Sigmoid colon (tissue), 7 donors: ENCODE data around the gene HAL. TPM values are rescaled to one million over a fixed set of nuclear protein-coding genes. Genes with fewer than 3 reads are reported as not detected.
A peak's percentile ranks its signal among the peaks of the same experiment; 100 is the strongest.

ENCODE experiments used
- DNase-seq: peaks from one replicate; pipeline ENCODE4 v3.0.0-alpha.2; 2019
- H3K27ac ChIP-seq, 4 donors: fragments of 200-600 bp; sonication (generic); one replicate each; pipeline ENCODE4 v1.5.1; 2016 to 2019; ENCODE audit warnings: mild to moderate bottlenecking in 1 of 4
- H3K27me3 ChIP-seq, 3 donors: fragments of 200-600 bp; sonication (generic); one replicate each; pipeline ENCODE4 v1.5.1; 2019; ENCODE audit warnings: mild to moderate bottlenecking in 1 of 3
- H3K36me3 ChIP-seq, 4 donors: fragments of 200-600 bp; sonication (generic); one replicate each; pipeline ENCODE4 v1.5.1; 2016 to 2019
- H3K4me1 ChIP-seq, 4 donors: fragments of 200-600 bp; sonication (generic); one replicate each; pipeline ENCODE4 v1.5.1; 2017 to 2019
- H3K4me3 ChIP-seq, 4 donors: fragments of 200-600 bp; sonication (generic); one replicate each; pipeline ENCODE4 v1.5.1; 2017 to 2019; ENCODE audit warnings: mild to moderate bottlenecking in 2 of 4, moderate library complexity in 1 of 4
- H3K9me3 ChIP-seq, 4 donors: fragments of 200-600 bp in 3 of 4; sonication (generic) in 3 of 4; one replicate each; pipeline versions ENCODE4 v1.5.1 to v1.6.1; 2013 to 2019
- EP300 ChIP-seq, 4 donors: sonication (generic); formaldehyde crosslinking; IDR thresholded peaks; one replicate each; pipeline ENCODE4 v1.6.1; 2017; ENCODE audit warnings: antibody characterized with exemption in 4 of 4
- POLR2A ChIP-seq, 2 donors: fragments of 450-650 bp; IDR thresholded peaks; one replicate each; pipeline ENCODE4 v1.6.1; 2016; ENCODE audit warnings: antibody characterized with exemption in 2 of 2, mild to moderate bottlenecking in 2 of 2, moderate library complexity in 2 of 2
- POLR2AphosphoS5 ChIP-seq, 4 donors: sonication (generic); formaldehyde crosslinking; IDR thresholded peaks; one replicate each; pipeline ENCODE4 v1.6.1; 2017; ENCODE audit warnings: antibody characterized with exemption in 4 of 4
- WGBS, 2 donors: extraction: QIAGEN DNeasy Blood & Tissue Kit; methylation state at CpG; one replicate each; pipeline ENCODE4 v1.1.7; 2013; 5-methylcytosine and 5-hydroxymethylcytosine counted together
- intact Hi-C: fragments of 100-400 bp; cut with DNase I; formaldehyde crosslinking; loops from one replicate; pipeline ENCODE4 v1.15.1; 2023
- polyA plus RNA-seq, 3 donors: library from polyadenylated mRNA; stranded (reverse); fragments of 200-250 nt; gene quantifications; one replicate each; pipeline ENCODE4 v1.2.3, GENCODE V29; 2013
- total RNA-seq, 4 donors: library from RNA; depleted of rRNA; stranded (reverse); fragments of >200 nt; gene quantifications; one replicate each; pipeline ENCODE4 v1.1.0, GENCODE V29; 2016
- TF ChIP-seq, protein P1 (sequence below), 4 experiments: fragments of 450-650 bp in 3 of 4; fragments of 200-600 bp in 1 of 4; IDR thresholded peaks; one replicate each; pipeline ENCODE4 v1.5.1; 2016 to 2019; ENCODE audit warnings: antibody characterized with exemption in 4 of 4, mild to moderate bottlenecking in 3 of 4, moderate library complexity in 2 of 4
- donor health status: healthy with polysubstance abuse.
- donor health status: Bipolar disorder and iron deficiency.
- donor health status: healthy.

HAL gene
- total and polyA plus RNA-seq, 7 donors, result under 0.01 to 0.46 (median 0.26) TPM; not detected in 3

DNA sequence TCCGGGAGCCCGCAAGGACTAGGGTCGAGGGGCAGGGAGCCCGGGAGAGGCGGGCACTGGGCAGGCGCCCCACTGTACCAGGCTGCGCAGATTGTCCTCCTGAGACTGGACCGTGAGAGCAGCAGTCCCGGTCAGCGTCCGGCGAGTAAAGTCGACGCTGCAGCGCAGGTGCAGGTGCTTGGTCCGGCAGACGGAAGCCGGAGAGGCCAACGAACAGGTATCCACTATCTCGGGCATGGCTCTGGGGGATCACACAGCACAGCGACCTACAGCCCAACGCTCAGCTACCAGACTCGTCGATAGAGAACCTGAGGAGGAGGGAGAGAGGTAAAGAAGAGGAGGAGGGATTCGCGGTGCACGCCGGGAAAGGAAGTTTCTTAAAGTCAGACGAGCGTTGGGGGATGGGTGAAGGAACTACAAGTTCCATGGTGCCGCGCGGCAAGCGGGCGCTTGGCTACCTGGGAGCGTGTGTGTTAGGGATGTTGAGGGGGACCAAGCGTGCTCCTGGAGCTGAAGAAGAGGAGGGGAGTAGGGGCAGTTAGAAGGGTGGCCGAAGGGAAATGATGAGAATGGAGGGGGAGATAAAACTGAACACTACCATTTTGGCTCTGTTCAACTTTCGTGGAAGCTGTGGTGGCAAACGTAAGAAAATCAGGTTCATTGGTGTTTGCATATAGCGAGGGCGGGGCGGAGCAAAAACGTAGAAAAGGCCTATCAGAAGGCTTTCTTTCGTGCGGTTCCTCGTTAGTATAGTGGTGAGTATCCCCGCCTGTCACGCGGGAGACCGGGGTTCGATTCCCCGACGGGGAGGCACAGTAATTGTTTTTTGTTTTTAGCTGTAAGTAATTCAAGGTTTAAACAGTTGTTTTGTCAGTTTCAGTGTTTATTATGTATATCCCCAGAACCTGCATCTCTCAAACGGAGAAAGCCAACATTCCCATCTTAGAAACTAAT is 39.4 kb upstream of the HAL start, which contains the start of gene LTA4H:
Gene LTA4H (minus strand): TSS at position 305 of the 954 bp plus-strand sequence. CDS start 68 bp downstream, at position 237.
- Histone ChIP-seq H3K36me3 (no peaks in the 10 kb centered on the region), H3K9me3 (no peaks in the 10 kb centered on the region), H3K4me1 (peaks cover 3 to 25% (median 19%) of the 10 kb centered on the region in 4 donors), H3K27me3 (no peaks in the 10 kb centered on the region), H3K27ac (peak within 1 kb of the TSS; percentile 84 to 93 (median 88)), H3K4me3 (peak within 1 kb of the TSS; percentile 68 to 95 (median 85))
- TF ChIP-seq POLR2A (IDR thresholded peaks at IDR 0.05) (peak; percentile 54 to 81), POLR2AphosphoS5 (IDR thresholded peaks at IDR 0.05) (peak; percentile 84 to 94 (median 87))
- TF ChIP-seq, protein P1, sequence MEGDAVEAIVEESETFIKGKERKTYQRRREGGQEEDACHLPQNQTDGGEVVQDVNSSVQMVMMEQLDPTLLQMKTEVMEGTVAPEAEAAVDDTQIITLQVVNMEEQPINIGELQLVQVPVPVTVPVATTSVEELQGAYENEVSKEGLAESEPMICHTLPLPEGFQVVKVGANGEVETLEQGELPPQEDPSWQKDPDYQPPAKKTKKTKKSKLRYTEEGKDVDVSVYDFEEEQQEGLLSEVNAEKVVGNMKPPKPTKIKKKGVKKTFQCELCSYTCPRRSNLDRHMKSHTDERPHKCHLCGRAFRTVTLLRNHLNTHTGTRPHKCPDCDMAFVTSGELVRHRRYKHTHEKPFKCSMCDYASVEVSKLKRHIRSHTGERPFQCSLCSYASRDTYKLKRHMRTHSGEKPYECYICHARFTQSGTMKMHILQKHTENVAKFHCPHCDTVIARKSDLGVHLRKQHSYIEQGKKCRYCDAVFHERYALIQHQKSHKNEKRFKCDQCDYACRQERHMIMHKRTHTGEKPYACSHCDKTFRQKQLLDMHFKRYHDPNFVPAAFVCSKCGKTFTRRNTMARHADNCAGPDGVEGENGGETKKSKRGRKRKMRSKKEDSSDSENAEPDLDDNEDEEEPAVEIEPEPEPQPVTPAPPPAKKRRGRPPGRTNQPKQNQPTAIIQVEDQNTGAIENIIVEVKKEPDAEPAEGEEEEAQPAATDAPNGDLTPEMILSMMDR (IDR thresholded peaks at IDR 0.05), result no peak
- 0% methylated on average over 55 of the region's 55 CpGs for WGBS, 2 donors
- DNase-seq, result peak; percentile 99
- intact Hi-C loops, result loop anchor here (10.0 kb wide), 1 partner anchor 369 kb away; the partner anchor contains the start of gene CDK17

DNA sequence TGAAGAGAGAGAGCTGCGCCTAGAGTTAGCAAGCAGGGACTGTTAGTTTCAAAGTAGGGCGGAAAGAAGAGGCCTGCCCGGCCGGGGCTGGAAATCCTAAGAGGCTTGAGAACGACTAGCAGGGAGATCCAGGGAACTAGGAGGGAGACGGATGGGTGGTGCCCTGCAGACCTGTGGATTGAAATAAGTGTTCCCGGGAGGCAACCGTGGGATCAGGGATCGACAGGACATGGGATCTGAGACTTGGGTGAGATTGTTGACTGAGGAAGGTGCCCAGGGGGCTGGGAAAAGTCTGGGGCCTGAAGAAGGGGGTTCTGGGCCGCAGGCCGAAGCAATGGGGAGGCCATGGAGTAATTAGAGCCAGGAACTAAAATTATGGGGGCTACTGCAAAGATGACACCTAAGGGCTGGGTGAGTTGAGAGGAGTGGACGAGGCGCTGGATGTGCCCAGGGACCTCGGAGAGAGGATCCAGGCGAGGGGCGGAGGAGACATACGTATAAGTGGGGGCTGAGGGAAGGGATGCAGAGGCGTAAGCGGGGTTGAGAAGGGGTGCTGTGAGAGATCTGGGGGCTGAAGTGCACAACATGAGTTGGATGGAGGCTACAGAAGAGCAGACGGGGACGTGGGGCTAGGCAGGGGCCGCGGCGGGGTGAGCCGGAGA is 38.6 kb upstream of the HAL start:
- WGBS, 2 donors, result 2 to 3% methylated on average over 25 of the region's 25 CpGs
- TF ChIP-seq EP300 (IDR thresholded peaks at IDR 0.05) (no peak), POLR2A (IDR thresholded peaks at IDR 0.05) (no peak), POLR2AphosphoS5 (IDR thresholded peaks at IDR 0.05) (no peak)
- TF ChIP-seq, protein P1 (IDR thresholded peaks at IDR 0.05), result no peak
- Histone ChIP-seq H3K4me3 (peak overlapping the region; percentile 68 to 95 (median 85)), H3K4me1 (peaks cover 3 to 25% (median 19%) of the 10 kb centered on the region in 4 donors), H3K27me3 (no peaks in the 10 kb centered on the region), H3K27ac (peak overlapping the region; percentile 84 to 93 (median 88)), H3K36me3 (no peaks in the 10 kb centered on the region), H3K9me3 (no peaks in the 10 kb centered on the region)
- DNase-seq, result no peak
- intact Hi-C loops, result loop anchor here (10.0 kb wide), 1 partner anchor 370 kb away; the partner anchor contains the start of gene CDK17

GRCh38 chr12:96033549-96034389 is 37.6 kb upstream of the HAL start:
- intact Hi-C loops, result loop anchor here (10.0 kb wide), 1 partner anchor 371 kb away; the partner anchor contains the start of gene CDK17
- H3K9me3 ChIP-seq, result no peaks in the 10 kb centered on the region
- no peaks in the 10 kb centered on the region for H3K36me3 ChIP-seq
- H3K27me3 ChIP-seq, result no peaks in the 10 kb centered on the region
- no peak for DNase-seq
- peaks cover 3 to 25% (median 19%) of the 10 kb centered on the region in 4 donors for H3K4me1 ChIP-seq
- TF ChIP-seq POLR2A (IDR thresholded peaks at IDR 0.05) (no peak), EP300 (IDR thresholded peaks at IDR 0.05) (no peak), POLR2AphosphoS5 (IDR thresholded peaks at IDR 0.05) (no peak)
- TF ChIP-seq, protein P1 (IDR thresholded peaks at IDR 0.05), result no peak
- peak overlapping the region in 3 of 4 donors; percentile 80 to 95 (median 90) for H3K4me3 ChIP-seq
- H3K27ac ChIP-seq, result peak overlapping the region; percentile 84 to 93 (median 88)
- 26 to 58% methylated on average over 7 of the region's 7 CpGs for WGBS, 2 donors

GRCh38 chr12:96029826-96030225 is 33.7 kb upstream of the HAL start:
- DNase-seq, result no peak
- Histone ChIP-seq H3K4me1 (peaks cover 0 to 24% (median 19%) of the 10 kb centered on the region in 4 donors), H3K9me3 (no peaks in the 10 kb centered on the region), H3K4me3 (no peak overlapping the region), H3K36me3 (peaks cover 0 to 36% (median 5%) of the 10 kb centered on the region in 4 donors), H3K27me3 (no peaks in the 10 kb centered on the region), H3K27ac (no peak overlapping the region)
- TF ChIP-seq, protein P1 (IDR thresholded peaks at IDR 0.05), result no peak
- no peak for TF ChIP-seq POLR2AphosphoS5 (IDR thresholded peaks at IDR 0.05)
- intact Hi-C loops, result loop anchor here (10.0 kb wide), 1 partner anchor 375 kb away; the partner anchor contains the start of gene CDK17
- 87 to 91% methylated on average over 2 of the region's 2 CpGs for WGBS, 2 donors
